HT-29 (cell line): ENCODE results near the gene ELF4. TPM values are rescaled to one million over a fixed set of nuclear protein-coding genes. Genes with fewer than 3 reads are reported as not detected.

ENCODE experiments used
- DNase-seq: peaks from one replicate; pipeline ENCODE4 v3.0.0-alpha.2; 2015; ENCODE audit warnings: low spot score
- total RNA-seq: library from RNA; depleted of rRNA; stranded (reverse); fragments of >200 nt; shearing (Covaris generic); gene quantifications from 2 replicates; pipeline ENCODE4 v1.2.3, GENCODE V29; 2014; rRNA removed

Gene ELF4
- total RNA-seq, 1 experiment from 2014 or later: 42.4 TPM

GRCh38 chrX:130051176-130051845 lies 59.0 kb downstream of the ELF4 start:
- no peak for DNase-seq

GRCh38 chrX:130049821-130050220 lies 60.5 kb downstream of the ELF4 start:
- no peak for DNase-seq

GRCh38 chrX:130048686-130049222 lies 61.5 kb downstream of the ELF4 start:
- DNase-seq: no peak

- no peak for DNase-seq
Measured at GRCh38 chrX:130047416-130047815, 62.9 kb downstream of the ELF4 start.

GRCh38 chrX:130039847-130040246 lies 70.5 kb downstream of the ELF4 start:
- no peak for DNase-seq

- DNase-seq: no peak
Measured at GRCh38 chrX:130034178-130034577, 76.1 kb downstream of the ELF4 start.

GRCh38 chrX:130032552-130032951 lies 77.7 kb downstream of the ELF4 start:
- no peak for DNase-seq

- DNase-seq: no peak
Measured at GRCh38 chrX:130030826-130031225, 79.5 kb downstream of the ELF4 start.

GRCh38 chrX:130028196-130028595 lies 82.1 kb downstream of the ELF4 start:
- peak; percentile 64 for DNase-seq

- no peak for DNase-seq
Measured at GRCh38 chrX:130027569-130027968, 82.7 kb downstream of the ELF4 start.

GRCh38 chrX:130025256-130025655 lies 85.0 kb downstream of the ELF4 start:
- DNase-seq: no peak

GRCh38 chrX:130024127-130024526 lies 86.2 kb downstream of the ELF4 start:
- DNase-seq: peak; percentile 47

- DNase-seq: no peak
Measured at GRCh38 chrX:130020661-130021324, 89.5 kb downstream of the ELF4 start.

- no peak for DNase-seq
Measured at GRCh38 chrX:130018143-130018542, 92.2 kb downstream of the ELF4 start.

GRCh38 chrX:130015181-130015580 lies 95.1 kb downstream of the ELF4 start:
- no peak for DNase-seq

Other genes with a start within 250 kb of the ELF4 start
- gene UTP14A, start 204.3 kb downstream of the ELF4 start, total RNA-seq: 19.0 and 19.5 TPM in 2 replicates
- 1.6 and 1.7 TPM in 2 replicates for gene BCORL1, start 127.9 kb downstream of the ELF4 start, total RNA-seq
- 28.4 and 39.7 TPM in 2 replicates for gene AIFM1, start 55.3 kb upstream of the ELF4 start, total RNA-seq
- not detected in 2 replicates for gene RAB33A, start 61.5 kb upstream of the ELF4 start, total RNA-seq
- gene ZNF280C, start 158.4 kb upstream of the ELF4 start, total RNA-seq: 0.99 and 1.0 TPM in 2 replicates
- 9.0 and 9.3 TPM in 2 replicates for gene SLC25A14, start 229.4 kb upstream of the ELF4 start, total RNA-seq